AG09309 (cell line): ENCODE data around the gene EXT2.

Source experiments
- DNase-seq: peaks from one replicate; pipeline ENCODE4 v3.0.0-alpha.2; 2010; ENCODE audit warnings: low read depth
- H3K4me3 ChIP-seq: 2 replicates; pipeline ENCODE4 v1.5.1; 2011; ENCODE audit warnings: mild to moderate bottlenecking, low read depth, low read length, moderate library complexity; ENCODE audit not compliant: control insufficient read depth
- TF ChIP-seq, protein P1 (sequence below): IDR thresholded peaks from 2 replicates; pipeline ENCODE4 v1.5.1; 2011; ENCODE audit warnings: mild to moderate bottlenecking, low read depth, low read length, inconsistent platforms; ENCODE audit not compliant: insufficient read depth, control insufficient read depth; ENCODE audit errors: missing control alignments

EXT2 gene

GRCh38 chr11:44057340-44057739 is 38.1 kb upstream of the EXT2 start:
- no peak overlapping the region for H3K4me3 ChIP-seq
- TF ChIP-seq, protein P1, sequence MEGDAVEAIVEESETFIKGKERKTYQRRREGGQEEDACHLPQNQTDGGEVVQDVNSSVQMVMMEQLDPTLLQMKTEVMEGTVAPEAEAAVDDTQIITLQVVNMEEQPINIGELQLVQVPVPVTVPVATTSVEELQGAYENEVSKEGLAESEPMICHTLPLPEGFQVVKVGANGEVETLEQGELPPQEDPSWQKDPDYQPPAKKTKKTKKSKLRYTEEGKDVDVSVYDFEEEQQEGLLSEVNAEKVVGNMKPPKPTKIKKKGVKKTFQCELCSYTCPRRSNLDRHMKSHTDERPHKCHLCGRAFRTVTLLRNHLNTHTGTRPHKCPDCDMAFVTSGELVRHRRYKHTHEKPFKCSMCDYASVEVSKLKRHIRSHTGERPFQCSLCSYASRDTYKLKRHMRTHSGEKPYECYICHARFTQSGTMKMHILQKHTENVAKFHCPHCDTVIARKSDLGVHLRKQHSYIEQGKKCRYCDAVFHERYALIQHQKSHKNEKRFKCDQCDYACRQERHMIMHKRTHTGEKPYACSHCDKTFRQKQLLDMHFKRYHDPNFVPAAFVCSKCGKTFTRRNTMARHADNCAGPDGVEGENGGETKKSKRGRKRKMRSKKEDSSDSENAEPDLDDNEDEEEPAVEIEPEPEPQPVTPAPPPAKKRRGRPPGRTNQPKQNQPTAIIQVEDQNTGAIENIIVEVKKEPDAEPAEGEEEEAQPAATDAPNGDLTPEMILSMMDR: no peak
- DNase-seq: no peak

GRCh38 chr11:44058275-44058674 is 37.2 kb upstream of the EXT2 start:
- TF ChIP-seq, protein P1: no peak

DNA sequence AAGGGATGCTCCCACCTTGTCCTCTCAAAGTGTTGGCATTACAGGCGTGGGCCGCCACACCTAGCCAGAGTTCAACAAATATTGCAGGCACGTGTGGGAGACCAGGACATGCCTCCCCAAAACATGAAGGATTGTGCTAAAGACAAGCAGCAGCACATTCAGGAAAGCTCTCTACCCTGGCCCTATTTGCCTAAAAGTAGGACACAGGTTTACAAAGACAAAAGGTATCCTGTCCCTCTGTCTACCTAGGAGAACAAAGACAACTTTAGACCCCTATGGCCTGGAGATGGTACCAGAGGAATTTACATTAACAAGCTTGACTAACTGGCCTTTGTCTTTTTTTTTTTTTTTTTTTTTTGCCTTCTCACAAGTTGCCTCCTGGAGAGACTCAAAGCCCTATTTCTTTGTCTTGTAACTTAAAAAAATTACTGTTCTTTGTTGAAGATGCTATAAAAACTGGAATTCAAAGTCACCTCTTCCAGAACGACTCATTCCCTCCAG is 30.3 kb upstream of the EXT2 start:
- no peak for DNase-seq
- TF ChIP-seq, protein P1: no peak
- no peak overlapping the region for H3K4me3 ChIP-seq

More at GRCh38 chr11:44058275-44058674, 37.2 kb upstream of the EXT2 start:
- H3K4me3 ChIP-seq: no peak overlapping the region
- DNase-seq: no peak

DNA sequence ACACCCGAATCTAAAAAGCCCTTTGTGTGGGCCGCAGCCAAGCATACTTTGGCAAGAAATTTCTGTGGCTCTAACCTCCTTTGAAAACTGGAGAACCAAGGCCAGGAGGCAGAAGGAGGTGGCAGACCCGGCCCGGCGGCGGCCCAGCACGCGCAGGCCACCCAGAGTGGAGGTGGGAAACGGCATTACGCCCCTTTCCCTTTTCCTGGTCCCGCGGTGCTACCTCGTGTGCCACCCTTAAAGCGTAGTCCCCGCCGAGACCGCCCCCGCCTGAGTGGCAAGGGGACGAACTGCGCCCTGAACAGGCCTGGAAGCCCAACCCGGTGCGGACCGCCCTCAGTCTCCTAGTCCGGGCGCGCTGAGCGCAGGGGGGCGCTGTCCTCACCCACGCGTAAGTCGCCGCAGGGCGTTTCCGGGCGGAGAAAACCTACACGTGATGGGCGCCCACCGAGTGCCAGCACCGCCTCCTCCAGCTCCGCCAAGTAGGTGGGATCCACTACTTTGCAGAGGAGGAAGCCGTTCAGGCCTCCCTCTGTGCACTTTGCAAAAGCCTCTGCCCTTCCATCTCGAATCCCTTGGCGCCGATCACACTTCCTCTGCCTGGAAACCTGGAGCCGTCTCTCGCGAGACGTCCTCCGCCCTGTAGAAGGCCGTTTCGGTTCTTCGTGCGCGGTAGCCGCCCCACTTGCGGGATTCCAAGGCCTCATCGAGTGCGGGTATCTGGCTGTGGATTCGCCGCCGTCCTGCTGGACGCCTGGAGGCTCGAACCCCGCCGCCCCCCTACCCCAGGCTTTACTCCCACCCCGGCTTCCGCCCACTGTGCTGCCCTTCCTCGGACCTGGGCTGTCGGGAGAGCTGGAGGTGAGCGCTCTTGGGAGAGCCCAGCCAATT is 29.4 kb upstream of the EXT2 start, which contains the start of gene ACCS:
Gene ACCS, plus strand, starts transcription at position 430 of the 891 bp plus-strand sequence. CDS start 1,358 bp downstream, outside the sequence.
- H3K4me3 ChIP-seq: peak within 1 kb of the TSS; percentile 79
- TF ChIP-seq, protein P1: peak; percentile 84
- peak; percentile 71 for DNase-seq

DNA sequence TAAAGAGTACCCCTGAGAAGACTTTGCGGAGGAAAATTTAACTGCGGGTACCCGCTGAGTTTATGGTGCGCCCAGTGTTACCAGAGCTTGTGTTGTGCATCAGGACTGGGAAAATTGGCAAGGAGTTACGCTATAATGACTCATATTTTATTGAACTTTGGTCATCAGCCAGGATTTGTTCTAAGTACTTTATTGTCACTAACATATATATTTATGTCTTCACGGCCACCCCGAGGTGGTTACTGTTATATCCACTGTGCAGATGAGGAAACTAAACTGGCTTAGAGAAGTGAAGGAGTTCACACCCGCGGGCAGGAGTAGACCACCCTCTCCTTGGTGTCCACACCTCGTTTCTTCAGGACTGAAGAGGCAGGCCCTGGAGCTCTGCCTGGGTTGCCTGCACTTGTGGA is 28.7 kb upstream of the EXT2 start:
- DNase-seq: peak; percentile 43
- H3K4me3 ChIP-seq: peak overlapping the region; percentile 79
- TF ChIP-seq, protein P1: no peak

DNA sequence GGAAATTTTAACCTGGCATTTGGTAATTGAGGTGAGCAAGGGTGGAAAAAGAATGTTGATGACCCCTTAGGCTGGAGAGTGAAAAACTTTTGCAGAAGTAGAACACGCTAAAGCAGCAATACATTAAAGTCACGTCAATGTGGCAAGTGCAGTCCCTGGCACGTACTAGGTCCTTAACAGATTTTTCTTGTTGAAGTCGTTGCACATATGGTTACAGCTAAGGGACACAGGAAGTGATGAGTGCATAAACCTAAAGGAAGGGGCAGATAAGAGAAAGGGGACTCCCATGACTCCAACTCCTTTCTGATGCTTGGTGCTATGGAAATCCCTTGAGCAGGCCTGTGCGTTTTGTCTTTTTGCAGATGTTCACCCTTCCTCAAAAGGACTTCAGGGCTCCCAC is 28.2 kb upstream of the EXT2 start:
- no peak for DNase-seq
- TF ChIP-seq, protein P1: no peak
- H3K4me3 ChIP-seq: peak overlapping the region; percentile 79
